ENCODE results near the gene NFATC4. TPM values are rescaled to one million over a fixed set of nuclear protein-coding genes. Genes with fewer than 3 reads are reported as not detected.

NFATC4 gene
- total RNA-seq, 1 experiment from 2014 or later = 7.6 TPM

DNA sequence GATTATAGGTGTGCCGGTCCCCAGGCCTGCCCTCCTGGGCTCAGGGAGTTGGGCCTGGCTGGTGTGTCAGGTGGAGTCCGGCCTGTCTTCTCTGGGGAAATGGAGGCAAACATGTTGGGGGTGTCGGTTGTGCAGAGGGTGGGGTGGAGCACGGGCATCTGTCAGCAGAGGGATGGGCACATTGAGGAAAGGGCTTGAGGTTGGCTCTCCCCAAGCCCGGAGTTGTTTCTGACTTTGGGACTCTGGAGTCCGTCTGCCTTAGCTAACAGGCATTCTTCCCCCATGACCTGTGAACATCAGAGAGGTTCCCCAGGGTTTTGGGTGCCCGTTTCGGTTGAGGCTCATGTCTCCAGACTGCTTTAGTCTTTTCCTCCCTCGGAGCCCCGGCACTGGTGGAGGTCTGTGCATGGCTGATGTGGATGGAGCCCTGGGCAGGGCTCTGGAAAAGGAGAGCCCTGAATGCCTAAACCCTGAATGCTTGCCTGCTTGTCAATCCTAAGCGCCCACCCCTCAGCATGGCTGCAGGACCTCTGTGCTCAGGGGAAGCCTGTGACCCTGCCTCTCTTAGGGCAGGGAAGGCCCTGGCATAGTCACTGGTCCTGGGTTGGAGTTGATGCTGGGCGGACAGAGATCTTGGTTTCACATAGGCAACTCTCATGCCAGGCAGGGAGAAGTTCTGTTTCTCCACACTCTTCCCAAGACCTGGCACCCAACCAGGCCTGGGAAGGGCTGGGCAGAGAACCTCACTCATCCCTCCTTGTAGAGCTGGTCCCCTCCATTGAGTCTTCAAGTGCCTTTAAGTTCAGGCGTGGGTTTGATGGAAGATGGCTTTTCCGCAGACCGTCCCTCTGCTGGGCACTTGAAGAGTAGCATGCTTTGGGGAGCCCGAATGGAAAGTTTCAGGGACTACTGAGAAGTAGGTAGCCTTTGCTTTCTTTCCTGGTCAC is 43.7 kb downstream of the NFATC4 start (continued):
- TF ChIP-seq, protein P1, sequence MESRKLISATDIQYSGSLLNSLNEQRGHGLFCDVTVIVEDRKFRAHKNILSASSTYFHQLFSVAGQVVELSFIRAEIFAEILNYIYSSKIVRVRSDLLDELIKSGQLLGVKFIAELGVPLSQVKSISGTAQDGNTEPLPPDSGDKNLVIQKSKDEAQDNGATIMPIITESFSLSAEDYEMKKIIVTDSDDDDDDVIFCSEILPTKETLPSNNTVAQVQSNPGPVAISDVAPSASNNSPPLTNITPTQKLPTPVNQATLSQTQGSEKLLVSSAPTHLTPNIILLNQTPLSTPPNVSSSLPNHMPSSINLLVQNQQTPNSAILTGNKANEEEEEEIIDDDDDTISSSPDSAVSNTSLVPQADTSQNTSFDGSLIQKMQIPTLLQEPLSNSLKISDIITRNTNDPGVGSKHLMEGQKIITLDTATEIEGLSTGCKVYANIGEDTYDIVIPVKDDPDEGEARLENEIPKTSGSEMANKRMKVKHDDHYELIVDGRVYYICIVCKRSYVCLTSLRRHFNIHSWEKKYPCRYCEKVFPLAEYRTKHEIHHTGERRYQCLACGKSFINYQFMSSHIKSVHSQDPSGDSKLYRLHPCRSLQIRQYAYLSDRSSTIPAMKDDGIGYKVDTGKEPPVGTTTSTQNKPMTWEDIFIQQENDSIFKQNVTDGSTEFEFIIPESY (IDR thresholded peaks at IDR 0.05; ENCODE audit: extremely low read depth, insufficient replicate concordance, low read length) = no peak
- no peak for TF ChIP-seq ZFX (IDR thresholded peaks at IDR 0.05)
- TF ChIP-seq EZH2 (IDR thresholded peaks at IDR 0.05) = no peak

DNA sequence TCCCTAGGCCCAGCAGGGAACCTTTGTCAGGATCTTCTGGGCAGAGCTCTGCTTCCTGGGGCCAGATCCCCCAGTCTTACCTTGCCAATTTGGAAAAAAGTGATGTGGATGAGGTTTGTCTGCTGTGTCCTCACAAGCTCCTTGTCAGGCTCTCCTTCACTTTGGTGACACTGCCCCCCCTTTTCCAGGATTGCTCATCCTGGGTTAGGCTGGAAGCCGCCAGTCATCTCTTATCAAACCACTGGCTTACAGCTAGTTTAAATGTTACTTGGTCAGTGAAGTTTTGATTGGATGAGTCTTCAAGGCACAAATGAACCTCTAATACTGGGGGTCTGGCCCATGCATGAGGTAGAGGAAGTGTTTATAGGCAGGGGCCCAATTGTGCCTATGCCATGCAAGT is 46.1 kb downstream of the NFATC4 start:
- Histone ChIP-seq H2AFZ (ENCODE audit: low read depth, low read length, poor library complexity, severe bottlenecking) (no peak overlapping the region), H3K27me3 (ENCODE audit: insufficient read depth, low read length) (no peaks in the 10 kb centered on the region), H3K27ac (ENCODE audit: low read depth, low read length) (no peak overlapping the region), H3K36me3 (ENCODE audit: control insufficient read depth in 1 of 2, insufficient read depth in 2 of 2, low read length in 2 of 2) (no peaks in the 10 kb centered on the region), H3K9ac (ENCODE audit: low read length) (no peak overlapping the region), H3K4me1 (ENCODE audit: control insufficient read depth in 1 of 2, insufficient read depth in 2 of 2, low read length in 2 of 2) (no peaks in the 10 kb centered on the region), H4K20me1 (ENCODE audit: insufficient read depth) (no peaks in the 10 kb centered on the region), H3K9me2 (ENCODE audit: insufficient read depth) (no peaks in the 10 kb centered on the region), H3K4me3 (replicated peaks in 1 of 2; ENCODE audit: low read depth in 1 of 2, low read length in 2 of 2) (no peak overlapping the region), H3K9me3 (ENCODE audit: control insufficient read depth in 1 of 2, insufficient read depth in 1 of 2, low read depth in 1 of 2, low read length in 2 of 2) (no peaks in the 10 kb centered on the region), H3K79me2 (ENCODE audit: insufficient read depth, low read length) (no peaks in the 10 kb centered on the region), H3K4me2 (ENCODE audit: low read length) (no peak overlapping the region)
- ATAC-seq (no peak), DNase-seq (ENCODE audit: low read depth, low spot score) (no peak)
- no TSS peak for BruUV-seq (replicated peaks)
- POLR2A ChIA-PET = no interaction called here
- RAD21 ChIA-PET (ENCODE audit: low non-redundant PET in 1 of 2, low total read pairs in 2 of 2, uncharacterized antibody in 2 of 2, unreplicated experiment in 2 of 2) = no interaction called here
- CTCF ChIA-PET = no interaction called here
- no peak for TF ChIP-seq FOSL1 (IDR thresholded peaks at IDR 0.05; ENCODE audit: low read depth)
- TF ChIP-seq CEBPB (IDR thresholded peaks at IDR 0.05; ENCODE audit: low read depth) = no peak
- no peak for TF ChIP-seq RAD21 (IDR thresholded peaks at IDR 0.05; ENCODE audit: low read depth)
- no peak for TF ChIP-seq EGR1 (IDR thresholded peaks at IDR 0.05; ENCODE audit: low read depth)
- TF ChIP-seq, protein P2, sequence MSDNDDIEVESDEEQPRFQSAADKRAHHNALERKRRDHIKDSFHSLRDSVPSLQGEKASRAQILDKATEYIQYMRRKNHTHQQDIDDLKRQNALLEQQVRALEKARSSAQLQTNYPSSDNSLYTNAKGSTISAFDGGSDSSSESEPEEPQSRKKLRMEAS (IDR thresholded peaks at IDR 0.05) = no peak
- no peak for TF ChIP-seq YY1 (IDR thresholded peaks at IDR 0.05; ENCODE audit: extremely low read depth, insufficient replicate concordance, low read depth, low read length)
- TF ChIP-seq EZH2 (IDR thresholded peaks at IDR 0.05) = no peak
- intact Hi-C loops (cut with micrococcal nuclease) = no loop called here
